CD4-positive, alpha-beta T cell treated with Interleukin-6 at 100 ng/mL for 8 hours (primary cell): ENCODE measurements around the gene C3orf52.

ENCODE experiments used
- DNase-seq: peaks from one replicate; pipeline ENCODE4 v3.0.0-alpha.2; 2020; ENCODE audit warnings: mixed read lengths, low spot score

C3orf52 gene

DNA sequence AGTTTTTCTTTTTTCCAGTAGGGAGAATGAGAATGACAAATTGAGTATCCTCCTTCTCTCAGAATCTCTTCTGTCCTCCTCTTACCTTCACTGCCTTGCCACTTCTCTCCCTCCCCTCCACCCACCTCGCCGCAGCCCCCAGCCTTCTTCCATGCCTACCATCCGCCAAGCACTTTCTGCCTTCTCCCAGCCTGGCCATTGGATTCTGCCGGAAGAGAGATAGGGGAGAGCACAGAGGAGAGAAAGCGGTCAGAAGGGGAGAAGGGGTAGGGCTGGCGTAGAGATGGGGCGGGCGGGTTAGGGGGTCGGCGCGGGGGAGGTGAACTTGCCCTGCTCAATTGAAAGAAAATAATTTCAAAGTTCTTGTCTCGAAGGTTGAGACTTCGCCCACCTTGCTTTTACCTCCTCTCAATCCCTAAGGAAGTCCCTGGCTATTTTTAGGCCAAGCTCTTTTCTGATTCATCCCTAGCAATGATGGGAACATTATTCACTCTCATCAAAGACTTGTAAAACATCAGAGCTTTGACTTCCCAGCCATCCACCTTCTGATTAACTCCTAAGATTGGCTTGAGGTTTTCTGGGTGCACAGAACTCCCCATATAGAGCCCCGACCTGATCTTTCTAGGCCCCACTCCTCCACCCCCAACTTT is 811 bp downstream of the C3orf52 start:
- DNase-seq = no peak

- DNase-seq = no peak
Measured at GRCh38 chr3:112087746-112088145, 1.6 kb downstream of the C3orf52 start.

- no peak for DNase-seq
Measured at GRCh38 chr3:112088944-112089343, 2.8 kb downstream of the C3orf52 start.

DNA sequence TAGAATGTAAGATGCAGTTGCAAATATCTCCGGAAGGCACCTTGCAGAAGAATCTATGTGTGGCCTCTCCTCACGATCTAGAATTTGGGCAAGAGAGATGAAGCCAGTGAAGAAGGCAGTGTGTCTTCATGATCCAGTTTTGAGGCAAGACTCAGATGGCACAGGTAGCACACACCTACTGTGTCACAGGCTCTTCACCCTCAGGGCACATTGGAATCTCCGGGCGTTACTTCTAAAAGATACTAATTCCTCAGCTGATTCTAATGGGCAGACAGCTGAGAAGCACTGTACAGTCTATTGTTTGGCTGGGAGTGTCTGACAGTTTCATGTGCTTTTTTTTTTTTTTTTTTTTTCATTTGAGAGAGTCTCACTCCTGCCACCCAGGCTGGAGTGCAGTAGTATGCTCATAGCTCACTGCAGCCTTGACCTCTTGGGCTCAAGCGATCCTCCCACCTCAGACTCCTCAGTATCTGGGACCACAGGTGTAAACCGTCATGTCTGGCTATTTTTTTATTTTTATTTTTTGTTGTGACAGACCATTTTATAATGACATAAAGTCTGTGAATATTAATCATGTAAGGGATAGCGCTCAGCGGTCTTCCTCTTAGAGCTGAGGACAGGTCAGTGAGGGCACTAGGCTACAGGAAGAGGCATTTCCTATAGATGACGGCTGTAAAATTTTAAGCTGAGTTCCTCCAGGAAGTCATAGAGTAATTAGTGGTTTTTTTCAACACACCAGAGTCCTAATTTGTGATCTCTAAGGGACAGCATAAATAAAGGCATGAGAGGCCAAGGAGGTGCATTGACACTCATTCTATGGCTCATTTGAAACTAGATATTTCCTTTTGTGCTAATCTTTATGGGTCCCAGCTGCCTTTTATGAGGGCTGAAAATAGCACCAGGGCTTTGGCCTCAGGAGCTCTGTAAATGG is 4.0 kb downstream of the C3orf52 start:
- DNase-seq = no peak

DNA sequence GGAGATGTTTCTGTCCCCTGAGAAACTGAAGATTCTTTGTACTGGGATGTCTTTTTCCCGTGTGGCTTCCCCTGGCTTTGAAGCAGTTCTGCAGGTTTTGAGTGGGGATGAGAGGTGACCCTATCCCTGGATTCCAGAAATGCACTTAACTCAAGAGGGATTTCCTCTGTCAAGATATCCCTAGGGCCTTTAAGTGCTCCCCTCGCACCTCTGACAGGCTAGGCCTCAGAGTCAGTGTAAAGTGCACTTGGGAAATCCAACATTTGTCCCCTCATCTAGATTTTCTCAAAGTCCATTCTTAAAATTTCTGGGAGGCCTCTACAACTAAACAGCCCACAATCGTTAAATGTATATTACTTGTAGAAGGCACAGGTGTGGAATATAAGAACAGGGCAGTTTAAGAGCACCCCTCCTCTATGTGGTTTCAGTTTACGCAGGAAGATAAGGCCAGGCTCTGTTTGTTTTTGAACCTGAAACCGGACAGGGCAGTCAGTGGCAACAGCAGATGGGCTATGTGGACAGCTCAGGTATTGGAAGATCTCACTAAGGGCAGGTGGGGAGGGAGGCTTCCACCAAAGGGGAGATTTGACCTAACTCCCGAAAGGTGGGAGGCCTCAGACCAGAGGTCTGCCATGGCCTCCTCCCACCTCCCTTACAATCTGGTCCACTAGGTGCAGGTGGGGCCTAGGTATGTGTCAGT is 4.8 kb downstream of the C3orf52 start:
- DNase-seq = no peak

DNA sequence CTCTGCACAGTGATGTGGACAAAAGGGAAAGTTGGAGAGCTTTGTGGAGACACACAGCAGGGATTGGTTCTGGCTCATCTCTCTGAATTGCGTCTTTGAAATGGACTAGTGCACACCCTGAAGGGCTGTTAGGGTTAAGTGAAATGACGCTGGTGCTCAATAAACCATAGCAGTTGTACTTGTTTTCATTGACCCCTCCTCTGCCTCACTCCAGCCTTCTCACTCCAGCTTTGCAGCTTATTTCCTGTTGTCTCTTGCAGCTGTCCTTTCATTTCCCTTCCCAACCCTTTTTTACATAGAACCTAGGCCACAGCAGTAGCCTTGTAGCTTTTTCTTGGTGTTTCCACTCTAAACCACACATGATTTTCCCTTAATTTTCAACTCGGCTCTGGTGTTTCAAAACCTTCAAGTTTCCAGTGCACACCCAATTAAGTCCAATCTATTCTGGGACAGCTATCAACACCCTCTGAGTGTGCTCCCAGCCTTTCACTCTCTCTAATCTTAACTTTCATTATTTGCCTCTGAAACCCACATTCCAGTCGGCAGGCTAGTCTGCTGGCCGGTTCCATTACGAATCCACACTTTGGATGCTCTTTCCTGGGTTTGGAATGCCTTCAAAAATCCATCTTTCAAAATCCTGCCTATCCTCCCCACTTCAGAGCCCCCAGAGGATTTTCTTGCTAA is 6.4 kb downstream of the C3orf52 start:
- no peak for DNase-seq

- DNase-seq = no peak
Measured at GRCh38 chr3:112093180-112093522, 7.0 kb downstream of the C3orf52 start.

- no peak for DNase-seq
Measured at GRCh38 chr3:112095731-112096130, 9.5 kb downstream of the C3orf52 start.

DNA sequence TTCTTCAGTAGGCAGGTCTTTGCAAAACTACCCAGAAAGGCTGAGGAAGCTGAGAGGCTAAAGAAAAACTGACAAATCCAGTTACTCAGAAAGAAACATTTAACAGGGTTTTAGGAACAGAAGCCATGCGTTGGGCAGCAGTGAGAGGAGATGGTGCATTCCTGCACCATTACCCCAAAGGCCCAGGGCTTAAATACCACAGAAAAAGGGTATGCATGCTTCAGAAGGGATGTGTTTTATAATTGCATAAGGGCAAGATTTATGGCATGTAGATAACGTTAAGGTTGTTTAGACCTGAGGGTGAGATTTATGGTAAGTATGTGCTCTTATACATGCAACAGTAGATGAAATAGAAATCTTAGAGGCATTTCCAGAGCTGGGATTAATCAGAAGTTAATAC is 10.0 kb downstream of the C3orf52 start:
- no peak for DNase-seq

DNA sequence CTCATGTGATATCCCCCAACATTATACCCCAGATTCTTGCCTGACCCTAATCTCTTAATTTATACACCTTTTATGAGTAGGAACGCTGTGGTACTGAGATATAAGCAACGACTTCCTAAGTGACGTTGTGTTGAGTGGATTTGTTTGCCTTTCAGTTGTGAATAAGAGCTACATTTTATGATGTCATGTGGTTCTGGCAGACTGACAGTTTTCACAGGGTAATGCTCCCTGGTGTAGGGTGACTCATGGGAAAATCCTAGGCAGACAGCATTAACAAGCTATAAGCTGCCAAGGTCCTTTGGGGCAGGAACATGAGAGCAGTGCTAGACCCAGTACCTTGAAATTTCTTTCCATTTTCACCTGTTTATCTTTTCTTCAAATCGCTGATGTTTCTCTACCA is 11.2 kb downstream of the C3orf52 start:
- no peak for DNase-seq

DNA sequence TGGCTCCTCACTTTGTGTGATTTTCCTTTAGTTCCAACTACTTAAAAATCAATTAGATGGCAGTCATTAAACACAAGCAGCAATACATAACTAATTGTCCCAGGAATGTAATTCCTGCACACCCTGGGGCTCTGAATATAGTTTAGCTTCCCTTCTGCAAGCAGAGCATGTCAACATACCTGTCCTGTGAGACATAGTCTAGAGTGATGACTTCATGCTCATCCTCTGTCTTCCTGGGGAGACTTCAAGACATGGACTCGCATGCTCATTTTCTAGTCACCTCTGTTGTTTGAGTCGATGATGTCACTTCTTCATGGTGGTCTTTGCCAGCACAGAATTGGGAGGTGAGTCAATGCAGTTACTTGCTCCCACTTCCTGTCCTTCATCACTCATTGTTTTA is 15.7 kb downstream of the C3orf52 start:
- no peak for DNase-seq

GRCh38 chr3:112104774-112105173 is 18.6 kb downstream of the C3orf52 start:
- no peak for DNase-seq

DNA sequence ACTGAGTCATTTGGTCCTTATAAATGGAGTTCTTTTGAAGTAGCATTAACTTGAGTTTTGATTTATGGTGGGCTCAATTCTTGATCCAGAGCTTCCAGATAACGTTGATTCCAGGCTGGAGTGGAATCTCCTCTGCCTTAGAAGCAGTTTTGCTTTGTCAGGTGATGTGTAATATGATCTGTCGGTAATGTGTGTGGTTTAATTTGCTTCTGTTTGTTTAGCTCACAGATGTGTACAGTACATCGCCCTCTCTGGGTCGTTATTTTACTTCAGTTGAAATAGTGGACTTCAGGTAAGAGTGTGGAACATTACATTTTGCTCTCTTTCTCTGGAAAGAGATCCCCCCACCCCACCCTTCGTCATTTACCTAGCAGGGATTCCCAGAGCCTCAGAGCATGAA is 23.1 kb downstream of the C3orf52 start:
- no peak for DNase-seq

- DNase-seq = peak; percentile 80
Measured at GRCh38 chr3:112111785-112112402, 25.7 kb downstream of the C3orf52 start.

DNA sequence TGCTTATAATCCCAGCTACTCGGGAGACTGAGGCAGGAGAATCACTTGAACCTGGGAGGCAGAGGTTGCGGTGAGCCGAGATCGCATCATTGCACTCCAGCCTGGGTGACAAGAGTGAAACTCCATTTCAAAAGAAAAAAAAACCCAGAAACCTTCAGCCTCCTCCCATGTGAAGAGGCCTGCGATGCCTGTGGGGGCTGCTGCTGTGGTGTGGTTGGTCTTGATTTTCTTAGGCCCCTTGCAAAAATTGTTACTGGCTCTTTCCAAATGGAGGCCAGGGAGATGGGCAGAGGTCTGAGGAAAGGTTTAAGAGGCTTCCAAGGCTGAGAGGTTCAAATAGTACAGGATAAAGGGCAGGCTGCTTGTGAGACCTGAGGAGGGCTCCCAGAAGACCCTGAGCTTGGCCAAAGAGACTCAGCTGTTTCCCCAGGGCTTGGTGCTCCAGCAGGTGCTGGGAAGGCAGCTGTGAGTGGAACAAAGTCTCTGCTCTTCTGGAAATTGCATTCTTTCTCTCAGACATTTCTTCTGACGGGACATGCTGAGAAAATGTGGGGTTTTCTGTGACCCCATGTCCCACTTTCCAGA is 28.5 kb downstream of the C3orf52 start:
- no peak for DNase-seq

GRCh38 chr3:112115161-112115739 is 29.1 kb downstream of the C3orf52 start:
- no peak for DNase-seq

DNA sequence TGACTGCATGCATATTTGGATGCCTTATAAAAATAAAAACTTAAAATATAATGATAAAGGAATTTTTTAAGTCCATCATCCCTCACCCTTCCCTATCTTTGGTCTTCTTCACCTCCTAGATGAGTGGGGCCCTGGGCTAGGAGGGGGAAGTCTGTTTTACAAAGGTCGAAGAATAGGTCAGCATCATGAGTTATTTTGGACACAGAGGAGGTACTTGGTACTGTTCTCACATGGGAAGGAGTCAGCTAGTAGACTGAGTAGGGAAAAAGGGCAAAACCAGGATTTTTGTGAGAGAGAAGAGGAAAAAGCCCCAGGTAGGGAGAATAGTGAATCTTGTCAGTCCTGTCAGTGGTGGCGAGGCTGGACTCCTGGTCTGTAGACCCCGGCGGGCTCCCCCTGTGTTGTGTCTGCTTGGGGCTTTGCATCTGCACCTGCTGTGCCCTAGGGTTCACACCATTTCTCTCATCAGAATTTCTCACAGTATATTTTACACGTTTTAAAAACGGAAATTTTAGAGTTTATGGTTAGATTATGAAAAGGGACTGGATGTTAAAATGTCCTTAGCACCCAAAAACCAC is 29.7 kb downstream of the C3orf52 start:
- DNase-seq = no peak

DNA sequence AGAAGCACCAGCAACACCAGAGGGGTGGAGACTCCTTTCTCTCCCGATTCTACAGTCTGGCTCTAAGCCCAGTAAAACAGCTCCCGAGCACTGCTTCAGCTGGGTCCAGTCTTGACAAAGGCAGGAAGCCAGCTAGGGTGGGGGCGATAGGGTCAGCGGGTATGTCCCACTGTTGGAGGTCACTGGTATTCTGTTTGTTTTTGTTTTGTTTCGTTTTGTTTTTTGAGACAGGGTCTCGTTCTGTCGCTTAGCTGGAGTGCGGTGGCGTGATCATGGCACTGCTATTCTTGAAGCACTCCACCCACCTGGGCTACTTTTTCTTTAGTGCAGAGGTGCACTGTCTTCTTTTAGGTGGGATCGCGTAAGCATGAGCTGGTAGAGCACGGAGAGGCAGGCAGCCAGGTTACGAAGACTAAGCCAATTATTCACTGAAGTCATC is 30.6 kb downstream of the C3orf52 start:
- no peak for DNase-seq

DNA sequence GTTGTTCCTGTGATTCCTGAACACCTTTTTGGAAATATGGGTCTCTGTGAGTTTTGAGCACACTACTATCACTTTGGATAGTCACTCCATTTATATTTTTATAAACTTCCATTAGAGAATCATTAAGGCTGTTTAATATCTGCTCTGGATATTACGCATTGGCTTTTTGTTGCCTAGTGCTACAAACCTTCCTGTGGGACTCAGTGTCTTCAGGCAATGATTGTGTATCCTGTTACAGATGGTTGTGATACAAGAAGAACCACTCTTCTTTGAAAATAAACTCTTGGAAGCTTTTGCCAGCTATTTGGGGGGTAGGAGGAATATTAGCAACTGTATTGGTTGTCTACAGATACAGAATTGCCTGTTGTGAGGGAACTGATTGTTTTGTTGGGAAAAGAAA is 31.2 kb downstream of the C3orf52 start:
- DNase-seq = no peak

GRCh38 chr3:112117841-112118571 is 31.8 kb downstream of the C3orf52 start:
- no peak for DNase-seq
